ENCODE results near the gene PAXIP1.

PAXIP1 gene

GRCh38 chr7:154996101-154996500 is 6.8 kb downstream of the PAXIP1 start:
- no peak for DNase-seq

GRCh38 chr7:154994996-154995395 is 7.9 kb downstream of the PAXIP1 start:
- no peak for DNase-seq

GRCh38 chr7:154990964-154991540 is 11.9 kb downstream of the PAXIP1 start:
- no peak for DNase-seq

- DNase-seq = no peak
These were observed 15.4 kb downstream of the PAXIP1 start for GRCh38 chr7:154987571-154987970.

GRCh38 chr7:154986200-154986945 is 16.6 kb downstream of the PAXIP1 start:
- DNase-seq = no peak

- no peak for DNase-seq
These were observed 17.7 kb downstream of the PAXIP1 start for GRCh38 chr7:154985230-154985629.

- no peak for DNase-seq
These were observed 18.2 kb downstream of the PAXIP1 start for GRCh38 chr7:154984601-154985188.

- DNase-seq = no peak
These were observed 24.9 kb downstream of the PAXIP1 start for GRCh38 chr7:154978017-154978416.

GRCh38 chr7:154977250-154977649 is 25.7 kb downstream of the PAXIP1 start:
- no peak for DNase-seq

GRCh38 chr7:154976844-154977243 is 26.1 kb downstream of the PAXIP1 start:
- DNase-seq = no peak

GRCh38 chr7:154975984-154976383 is 26.9 kb downstream of the PAXIP1 start:
- DNase-seq = no peak

GRCh38 chr7:154973381-154973780 is 29.5 kb downstream of the PAXIP1 start:
- DNase-seq = no peak

- DNase-seq = no peak
These were observed 34.5 kb downstream of the PAXIP1 start for GRCh38 chr7:154968336-154969001.

GRCh38 chr7:154967401-154967955 is 35.4 kb downstream of the PAXIP1 start:
- no peak for DNase-seq

GRCh38 chr7:154965014-154965413 is 37.9 kb downstream of the PAXIP1 start:
- no peak for DNase-seq

- DNase-seq = no peak
These were observed 42.7 kb downstream of the PAXIP1 start for GRCh38 chr7:154960063-154960790.

- DNase-seq = no peak
These were observed 46.5 kb downstream of the PAXIP1 start for GRCh38 chr7:154956427-154956826.

- DNase-seq = no peak
These were observed 49.8 kb downstream of the PAXIP1 start for GRCh38 chr7:154953006-154953684.

GRCh38 chr7:154950960-154951359 is 52.0 kb downstream of the PAXIP1 start:
- no peak for DNase-seq

GRCh38 chr7:154947604-154948003 is 55.3 kb downstream of the PAXIP1 start:
- DNase-seq = no peak

- DNase-seq = no peak
These were observed 56.8 kb downstream of the PAXIP1 start for GRCh38 chr7:154946166-154946565.

- DNase-seq = no peak
These were observed 59.0 kb downstream of the PAXIP1 start for GRCh38 chr7:154943906-154944305.
